ENCODE data around the gene BIN1.

DNA sequence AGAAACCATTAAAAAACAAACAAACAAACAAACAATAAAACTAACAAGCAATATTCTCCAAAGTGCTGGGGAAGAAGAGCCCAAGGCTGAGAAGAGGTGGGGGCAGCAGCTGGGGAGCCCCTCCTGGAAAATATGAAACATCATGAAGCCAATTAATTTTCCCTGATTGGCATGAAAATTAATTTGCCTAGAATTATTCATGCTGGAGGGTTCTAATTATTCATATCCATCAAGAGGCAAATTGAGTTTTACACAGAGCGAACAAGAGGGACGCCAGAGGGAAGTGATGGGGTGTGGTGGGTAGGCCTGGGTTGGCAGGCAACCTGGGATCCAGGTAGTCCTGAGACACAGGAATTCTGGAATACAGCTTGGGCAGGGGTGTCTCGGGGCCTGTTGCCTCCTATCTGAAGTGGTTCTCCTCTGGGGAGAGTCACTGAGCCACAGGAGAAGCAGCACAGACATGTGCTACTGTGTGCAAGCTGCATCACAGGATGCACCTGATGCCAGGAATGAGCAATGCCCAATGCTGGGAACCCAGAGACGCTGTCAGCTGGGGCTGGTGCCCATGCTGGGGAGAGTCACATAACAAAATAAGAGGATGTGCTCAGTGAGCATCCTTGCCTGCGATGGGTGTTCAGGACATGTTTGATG is 107.7 kb downstream of the BIN1 start:
- TF ChIP-seq, protein P1, sequence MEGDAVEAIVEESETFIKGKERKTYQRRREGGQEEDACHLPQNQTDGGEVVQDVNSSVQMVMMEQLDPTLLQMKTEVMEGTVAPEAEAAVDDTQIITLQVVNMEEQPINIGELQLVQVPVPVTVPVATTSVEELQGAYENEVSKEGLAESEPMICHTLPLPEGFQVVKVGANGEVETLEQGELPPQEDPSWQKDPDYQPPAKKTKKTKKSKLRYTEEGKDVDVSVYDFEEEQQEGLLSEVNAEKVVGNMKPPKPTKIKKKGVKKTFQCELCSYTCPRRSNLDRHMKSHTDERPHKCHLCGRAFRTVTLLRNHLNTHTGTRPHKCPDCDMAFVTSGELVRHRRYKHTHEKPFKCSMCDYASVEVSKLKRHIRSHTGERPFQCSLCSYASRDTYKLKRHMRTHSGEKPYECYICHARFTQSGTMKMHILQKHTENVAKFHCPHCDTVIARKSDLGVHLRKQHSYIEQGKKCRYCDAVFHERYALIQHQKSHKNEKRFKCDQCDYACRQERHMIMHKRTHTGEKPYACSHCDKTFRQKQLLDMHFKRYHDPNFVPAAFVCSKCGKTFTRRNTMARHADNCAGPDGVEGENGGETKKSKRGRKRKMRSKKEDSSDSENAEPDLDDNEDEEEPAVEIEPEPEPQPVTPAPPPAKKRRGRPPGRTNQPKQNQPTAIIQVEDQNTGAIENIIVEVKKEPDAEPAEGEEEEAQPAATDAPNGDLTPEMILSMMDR (IDR thresholded peaks at IDR 0.05) = no peak
- TF ChIP-seq, protein P2, sequence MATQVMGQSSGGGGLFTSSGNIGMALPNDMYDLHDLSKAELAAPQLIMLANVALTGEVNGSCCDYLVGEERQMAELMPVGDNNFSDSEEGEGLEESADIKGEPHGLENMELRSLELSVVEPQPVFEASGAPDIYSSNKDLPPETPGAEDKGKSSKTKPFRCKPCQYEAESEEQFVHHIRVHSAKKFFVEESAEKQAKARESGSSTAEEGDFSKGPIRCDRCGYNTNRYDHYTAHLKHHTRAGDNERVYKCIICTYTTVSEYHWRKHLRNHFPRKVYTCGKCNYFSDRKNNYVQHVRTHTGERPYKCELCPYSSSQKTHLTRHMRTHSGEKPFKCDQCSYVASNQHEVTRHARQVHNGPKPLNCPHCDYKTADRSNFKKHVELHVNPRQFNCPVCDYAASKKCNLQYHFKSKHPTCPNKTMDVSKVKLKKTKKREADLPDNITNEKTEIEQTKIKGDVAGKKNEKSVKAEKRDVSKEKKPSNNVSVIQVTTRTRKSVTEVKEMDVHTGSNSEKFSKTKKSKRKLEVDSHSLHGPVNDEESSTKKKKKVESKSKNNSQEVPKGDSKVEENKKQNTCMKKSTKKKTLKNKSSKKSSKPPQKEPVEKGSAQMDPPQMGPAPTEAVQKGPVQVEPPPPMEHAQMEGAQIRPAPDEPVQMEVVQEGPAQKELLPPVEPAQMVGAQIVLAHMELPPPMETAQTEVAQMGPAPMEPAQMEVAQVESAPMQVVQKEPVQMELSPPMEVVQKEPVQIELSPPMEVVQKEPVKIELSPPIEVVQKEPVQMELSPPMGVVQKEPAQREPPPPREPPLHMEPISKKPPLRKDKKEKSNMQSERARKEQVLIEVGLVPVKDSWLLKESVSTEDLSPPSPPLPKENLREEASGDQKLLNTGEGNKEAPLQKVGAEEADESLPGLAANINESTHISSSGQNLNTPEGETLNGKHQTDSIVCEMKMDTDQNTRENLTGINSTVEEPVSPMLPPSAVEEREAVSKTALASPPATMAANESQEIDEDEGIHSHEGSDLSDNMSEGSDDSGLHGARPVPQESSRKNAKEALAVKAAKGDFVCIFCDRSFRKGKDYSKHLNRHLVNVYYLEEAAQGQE (IDR thresholded peaks at IDR 0.05; ENCODE audit: insufficient read depth in 1 of 2, low read depth in 2 of 2, low read length in 1 of 2) = no peak
- TF ChIP-seq SIN3A (IDR thresholded peaks at IDR 0.05; ENCODE audit: borderline replicate concordance, insufficient read depth, low read depth, low read length) = no peak

Measured in Panc1 (cell line).